Hepatocyte (in vitro differentiated cells): ENCODE results near the gene GRID2IP.

Experiments used
- EZH2 ChIP-seq: fragments of 200-600 bp; sonication (generic); IDR thresholded peaks from 2 replicates; pipeline ENCODE4 v1.6.1; 2016; ENCODE audit warnings: antibody characterized with exemption, mild to moderate bottlenecking, borderline replicate concordance
- EZH2phosphoT487 ChIP-seq: fragments of 200-600 bp; sonication (generic); IDR thresholded peaks from one replicate; pipeline ENCODE4 v1.6.1; 2018; ENCODE audit warnings: antibody characterized with exemption, mild to moderate bottlenecking, low read depth, moderate library complexity; ENCODE audit not compliant: unreplicated experiment, severe bottlenecking
- TF ChIP-seq, protein P1 (sequence below): fragments of 200-600 bp; sonication (generic); IDR thresholded peaks from 2 replicates; pipeline ENCODE4 v1.5.1; 2016; ENCODE audit warnings: antibody characterized with exemption, mild to moderate bottlenecking; ENCODE audit not compliant: poor library complexity

DNA sequence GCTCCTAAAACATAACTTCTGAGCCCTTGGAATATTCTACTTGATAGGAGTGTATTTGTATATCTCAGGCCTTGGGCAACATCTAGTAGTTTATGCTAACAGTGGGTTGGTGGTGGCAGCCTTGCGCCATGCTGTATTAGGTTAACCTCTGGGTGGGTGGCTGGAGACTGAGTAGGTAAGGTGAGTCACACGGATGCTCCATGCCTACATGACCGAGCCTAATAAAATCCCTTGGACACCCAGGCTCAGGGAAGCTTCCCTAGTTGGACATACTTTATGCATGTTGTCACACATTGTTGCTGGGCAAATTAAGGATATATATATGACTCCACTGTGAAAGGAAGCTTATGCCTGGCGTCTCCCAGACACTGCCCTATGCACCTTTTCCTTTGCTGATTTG is 97.5 kb downstream of the GRID2IP start:
- TF ChIP-seq, protein P1, sequence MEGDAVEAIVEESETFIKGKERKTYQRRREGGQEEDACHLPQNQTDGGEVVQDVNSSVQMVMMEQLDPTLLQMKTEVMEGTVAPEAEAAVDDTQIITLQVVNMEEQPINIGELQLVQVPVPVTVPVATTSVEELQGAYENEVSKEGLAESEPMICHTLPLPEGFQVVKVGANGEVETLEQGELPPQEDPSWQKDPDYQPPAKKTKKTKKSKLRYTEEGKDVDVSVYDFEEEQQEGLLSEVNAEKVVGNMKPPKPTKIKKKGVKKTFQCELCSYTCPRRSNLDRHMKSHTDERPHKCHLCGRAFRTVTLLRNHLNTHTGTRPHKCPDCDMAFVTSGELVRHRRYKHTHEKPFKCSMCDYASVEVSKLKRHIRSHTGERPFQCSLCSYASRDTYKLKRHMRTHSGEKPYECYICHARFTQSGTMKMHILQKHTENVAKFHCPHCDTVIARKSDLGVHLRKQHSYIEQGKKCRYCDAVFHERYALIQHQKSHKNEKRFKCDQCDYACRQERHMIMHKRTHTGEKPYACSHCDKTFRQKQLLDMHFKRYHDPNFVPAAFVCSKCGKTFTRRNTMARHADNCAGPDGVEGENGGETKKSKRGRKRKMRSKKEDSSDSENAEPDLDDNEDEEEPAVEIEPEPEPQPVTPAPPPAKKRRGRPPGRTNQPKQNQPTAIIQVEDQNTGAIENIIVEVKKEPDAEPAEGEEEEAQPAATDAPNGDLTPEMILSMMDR: no peak
- TF ChIP-seq EZH2 (no peak), EZH2phosphoT487 (no peak)
